NT2/D1 (cell line): ENCODE measurements around the gene RAI1.

Experiments
- DNase-seq: peaks from one replicate; pipeline ENCODE4 v3.0.0-alpha.2; 2011; ENCODE audit warnings: low read depth, low spot score
- H3K27me3 ChIP-seq: 2 replicates; pipeline ENCODE4 v1.6.0; 2011; ENCODE audit warnings: mild to moderate bottlenecking; ENCODE audit not compliant: insufficient read length, insufficient read depth
- H3K36me3 ChIP-seq: 2 replicates; pipeline ENCODE4 v1.6.1; 2011; ENCODE audit warnings: mild to moderate bottlenecking, low read length, mixed read lengths; ENCODE audit not compliant: insufficient read depth, insufficient read length
- H3K4me1 ChIP-seq: 2 replicates; pipeline ENCODE4 v1.5.1; 2011; ENCODE audit not compliant: insufficient read depth, insufficient read length
- H3K4me3 ChIP-seq: 2 replicates; pipeline ENCODE4 v1.5.1; 2011; ENCODE audit warnings: low read depth; ENCODE audit not compliant: insufficient read length
- H3K9ac ChIP-seq: 2 replicates; pipeline ENCODE4 v1.6.0; 2011; ENCODE audit warnings: low read depth; ENCODE audit not compliant: insufficient read length
- H3K9me3 ChIP-seq: 2 replicates; pipeline ENCODE4 v1.5.1; 2011; ENCODE audit warnings: mild to moderate bottlenecking, low read length; ENCODE audit not compliant: insufficient read depth
- SUZ12 ChIP-seq: IDR thresholded peaks from 2 replicates; pipeline ENCODE4 v1.6.1; 2011; ENCODE audit not compliant: insufficient read length, insufficient read depth; ENCODE audit errors: extremely low read depth
- YY1 ChIP-seq: IDR thresholded peaks from 2 replicates; pipeline ENCODE4 v1.6.1; 2011; ENCODE audit not compliant: insufficient read length, insufficient read depth
- ZNF274 ChIP-seq: IDR thresholded peaks from 2 replicates; pipeline ENCODE4 v1.6.1; 2011; ENCODE audit warnings: mild to moderate bottlenecking, low read depth, low read length

RAI1 gene

GRCh38 chr17:17855976-17856375 is 174.7 kb downstream of the RAI1 start:
- Histone ChIP-seq H3K9ac (no peak overlapping the region), H3K36me3 (no peaks in the 10 kb centered on the region), H3K4me1 (peaks cover 13% of the 10 kb centered on the region), H3K9me3 (no peaks in the 10 kb centered on the region), H3K4me3 (no peak overlapping the region), H3K27me3 (no peaks in the 10 kb centered on the region)
- TF ChIP-seq YY1 (no peak), ZNF274 (no peak), SUZ12 (no peak)
- DNase-seq, result no peak

GRCh38 chr17:17856386-17856785 is 175.1 kb downstream of the RAI1 start:
- no peak overlapping the region for H3K9ac ChIP-seq
- no peaks in the 10 kb centered on the region for H3K36me3 ChIP-seq
- no peak overlapping the region for H3K4me3 ChIP-seq
- H3K9me3 ChIP-seq, result no peaks in the 10 kb centered on the region
- TF ChIP-seq ZNF274 (no peak), YY1 (no peak), SUZ12 (no peak)
- no peaks in the 10 kb centered on the region for H3K27me3 ChIP-seq
- no peak for DNase-seq
- H3K4me1 ChIP-seq, result peaks cover 13% of the 10 kb centered on the region

GRCh38 chr17:17857496-17857895 is 176.2 kb downstream of the RAI1 start:
- H3K36me3 ChIP-seq, result no peaks in the 10 kb centered on the region
- DNase-seq, result no peak
- H3K9me3 ChIP-seq, result no peaks in the 10 kb centered on the region
- no peak overlapping the region for H3K4me3 ChIP-seq
- TF ChIP-seq ZNF274, result no peak
- no peak overlapping the region for H3K9ac ChIP-seq
- H3K4me1 ChIP-seq, result peaks cover 11% of the 10 kb centered on the region
- H3K27me3 ChIP-seq, result no peaks in the 10 kb centered on the region

GRCh38 chr17:17859909-17860765 is 178.9 kb downstream of the RAI1 start:
- TF ChIP-seq YY1 (no peak), ZNF274 (no peak), SUZ12 (no peak)
- H3K4me1 ChIP-seq, result peaks cover 8% of the 10 kb centered on the region
- H3K27me3 ChIP-seq, result no peaks in the 10 kb centered on the region
- no peaks in the 10 kb centered on the region for H3K36me3 ChIP-seq
- no peak overlapping the region for H3K9ac ChIP-seq
- H3K4me3 ChIP-seq, result no peak overlapping the region
- no peak for DNase-seq
- H3K9me3 ChIP-seq, result no peaks in the 10 kb centered on the region

- Histone ChIP-seq H3K9ac (no peak overlapping the region), H3K27me3 (no peaks in the 10 kb centered on the region)
- DNase-seq, result no peak
Observed at GRCh38 chr17:17860766-17861107, 179.5 kb downstream of the RAI1 start.

More at GRCh38 chr17:17860766-17861107, 179.5 kb downstream of the RAI1 start:
- Histone ChIP-seq H3K4me1 (peaks cover 5% of the 10 kb centered on the region), H3K4me3 (no peak overlapping the region), H3K9me3 (no peaks in the 10 kb centered on the region), H3K36me3 (no peaks in the 10 kb centered on the region)
- no peak for TF ChIP-seq SUZ12
